K562 (cell line): ENCODE measurements around the gene STXBP4. TPM values are rescaled to one million over a fixed set of nuclear protein-coding genes. Genes with fewer than 3 reads are reported as not detected.

ENCODE experiments used
- ATAC-seq: fragments of 200-7000 bp; cut with Tn5 transposase; 3 replicates; pipeline ENCODE4 v1.9.1; 2020; ENCODE audit warnings: moderate library complexity
- BruUV-seq: library from RNA; stranded (reverse); fragments of 400-500 nt; replicated peaks from 2 replicates; lab custom pipeline; 2021; lab: Mats Ljungman, UMichigan
- CTCF ChIA-PET: fragments of 300-600 bp; formaldehyde crosslinking; extraction: SDS; loops from one replicate; lab custom pipeline; 2021; ENCODE audit warnings: low intra/inter-chr PET ratio; lab: Yijun Ruan, JAX
- POLR2A ChIA-PET: fragments of 300-600, 350-650 bp; sonication (Branson Sonifier 250); formaldehyde crosslinking; extraction: SDS; loops from one replicate; lab custom pipeline; 2021; ENCODE audit warnings: antibody characterized with exemption, inconsistent platforms; lab: Yijun Ruan, JAX
- DNase-seq, 4 experiments: peaks; one replicate each; pipeline versions ENCODE4 v3.0.0 to v3.0.0-alpha.2; 2011 to 2018; ENCODE audit warnings: low spot score in 3 of 4, mixed read lengths in 3 of 4; ENCODE audit errors: extremely low read depth in 1 of 4
- FAIRE-seq: peaks from 2 replicates; lab custom pipeline; 2011; peaks lifted over from hg19 to GRCh38; lab: Jason Lieb, UNC
- H2AFZ ChIP-seq: 2 replicates; pipeline ENCODE4 v1.6.0; 2011; ENCODE audit warnings: low read depth, low read length, control low read depth, inconsistent platforms
- H3K27ac ChIP-seq: fragments of 200-600 bp; 3 replicates; pipeline ENCODE4 v1.8.0; 2011; ENCODE audit warnings: low read depth, mild to moderate bottlenecking, control low read depth, inconsistent platforms, low read length, moderate library complexity, mixed read lengths; ENCODE audit errors: extremely low read depth
- H3K27me3 ChIP-seq, 2 experiments: fragments of 300-600 bp in 1 of 2; 2 replicates in 1 of 2; 3 replicates in 1 of 2; pipeline versions ENCODE4 v1.6.0 to v1.8.0; 2011; ENCODE audit warnings: inconsistent platforms in 2 of 2, low read length in 2 of 2, mild to moderate bottlenecking in 1 of 2, mixed read lengths in 1 of 2, moderate library complexity in 1 of 2; ENCODE audit not compliant: control insufficient read depth in 2 of 2, insufficient read depth in 2 of 2
- H3K36me3 ChIP-seq: fragments of 300-600 bp; 3 replicates; pipeline ENCODE4 v1.8.0; 2011; ENCODE audit warnings: mild to moderate bottlenecking, low read length, inconsistent platforms; ENCODE audit not compliant: control insufficient read depth, insufficient read depth
- H3K4me1 ChIP-seq, 2 experiments: fragments of 200-600 bp in 1 of 2; replicated peaks in 1 of 2; 2 replicates in 1 of 2; 3 replicates in 1 of 2; pipeline versions ENCODE4 v1.5.1 to v1.8.0; 2011; ENCODE audit warnings: inconsistent platforms in 2 of 2, low read length in 2 of 2, mild to moderate bottlenecking in 1 of 2, mixed read lengths in 1 of 2, moderate library complexity in 1 of 2; ENCODE audit not compliant: control insufficient read depth in 2 of 2, insufficient read depth in 2 of 2
- H3K4me2 ChIP-seq: 2 replicates; pipeline ENCODE4 v1.6.1; 2011; ENCODE audit warnings: low read length, control low read depth, inconsistent platforms, mixed read lengths; ENCODE audit not compliant: insufficient read depth
- H3K4me3 ChIP-seq: fragments of 200-600 bp; sonication (generic), shearing (Covaris generic); 2 replicates; pipeline ENCODE4 v1.5.1; 2016; ENCODE audit warnings: control low read depth, inconsistent platforms
- H3K79me2 ChIP-seq: fragments of 200-600 bp; 3 replicates; pipeline ENCODE4 v1.8.0; 2011; ENCODE audit warnings: low read length, inconsistent platforms; ENCODE audit not compliant: control insufficient read depth, insufficient read depth
- H3K9ac ChIP-seq, 2 experiments: 2 replicates each; pipeline versions ENCODE4 v1.6.0 to v1.6.1; 2011; ENCODE audit warnings: low read depth in 2 of 2, low read length in 2 of 2, control low read depth in 1 of 2, inconsistent platforms in 1 of 2, mild to moderate bottlenecking in 1 of 2, mixed read lengths in 1 of 2; ENCODE audit not compliant: insufficient read depth in 1 of 2
- H3K9me1 ChIP-seq: one replicate; pipeline ENCODE4 v1.6.0; 2011; ENCODE audit warnings: inconsistent platforms, mild to moderate bottlenecking, low read length, moderate library complexity; ENCODE audit not compliant: control insufficient read depth, insufficient read depth
- H3K9me3 ChIP-seq: replicated peaks from 2 replicates; pipeline ENCODE4 v1.5.1; 2011; ENCODE audit warnings: low read depth, low read length, inconsistent platforms; ENCODE audit not compliant: control insufficient read depth, insufficient read depth
- H4K20me1 ChIP-seq: replicated peaks from 2 replicates; pipeline ENCODE4 v1.6.1; 2011; ENCODE audit warnings: low read length, inconsistent platforms, mixed read lengths; ENCODE audit not compliant: control insufficient read depth, insufficient read depth
- ESRRB ChIP-seq: fragments of 250-450 bp; sonication (Bioruptor Pico); IDR thresholded peaks from 2 replicates; pipeline ENCODE4 v1.5.0; 2020; ENCODE audit warnings: mild to moderate bottlenecking, moderate library complexity, borderline replicate concordance
- HDAC6 ChIP-seq: IDR thresholded peaks from 2 replicates; pipeline ENCODE4 v1.6.1; 2012; ENCODE audit warnings: low read depth, mild to moderate bottlenecking, control low read depth, inconsistent platforms, low read length, moderate library complexity
- PURB ChIP-seq: sonication (generic); formaldehyde crosslinking; IDR thresholded peaks from 2 replicates; pipeline ENCODE4 v1.9.0; 2021; ENCODE audit warnings: low read depth, mild to moderate bottlenecking, missing genetic modification reagents
- SAFB ChIP-seq: fragments of 200-400 bp; formaldehyde crosslinking; IDR thresholded peaks from 2 replicates; pipeline ENCODE4 v1.6.1; 2017; ENCODE audit warnings: low read depth, low read length, borderline replicate concordance
- ZBTB11 ChIP-seq, 3 experiments: fragments of 200-800 bp in 1 of 3; fragments of 250-450 bp in 1 of 3; fragments of 450-650 bp in 1 of 3; sonication (Bioruptor Pico) in 1 of 3; sonication (Bioruptor generic) in 1 of 3; formaldehyde crosslinking in 1 of 3; IDR thresholded peaks; 2 replicates each; pipeline versions ENCODE4 v1.6.1 to v1.8.0; 2016 to 2022; ENCODE audit warnings: mild to moderate bottlenecking in 2 of 3, missing genetic modification characterization in 2 of 3, missing compliant biosample characterization in 1 of 3, moderate library complexity in 1 of 3
- ZNF77 ChIP-seq: fragments of 250-450 bp; sonication (Bioruptor Pico); IDR thresholded peaks from 2 replicates; pipeline ENCODE4 v1.5.0; 2020
- WGBS: fragments of 100-300 bp; shearing (Covaris generic); methylation state at CpG from one replicate; pipeline ENCODE4 v1.1.6; 2016; ENCODE audit warnings: low coverage, mixed read lengths; ENCODE audit not compliant: insufficient coverage; ENCODE audit errors: missing lambda C conversion rate; 5-methylcytosine and 5-hydroxymethylcytosine counted together
- in situ Hi-C: fragments of 300-500 bp; cut with MboI; formaldehyde crosslinking; loops from 4 replicates; pipeline ENCODE4 v1.15.0; 2018; ENCODE audit warnings: inconsistent platforms, mixed read lengths
- intact Hi-C: fragments of 100-400 bp; cut with micrococcal nuclease; formaldehyde crosslinking; loops from 2 replicates; pipeline ENCODE4 v1.14.2; 2022
- polyA plus RNA-seq, 8 experiments: library from polyadenylated mRNA; depleted of rRNA in 4 of 8; stranded (reverse) in 5 of 8; unstranded in 3 of 8; fragments of >200 nt; fragmentation: Nextera tagmentation in 2 of 8; fragmentation: Illumina TruSeq in 1 of 8; extraction: Ambion mirVana in 2 of 8; extraction: Trizol in 1 of 8; gene quantifications; 2 replicates each; pipeline versions ENCODE4 v1.2.1 to v1.2.3, GENCODE V29; 2011 to 2014; ENCODE audit warnings: inconsistent platforms in 1 of 8, missing spikeins in 1 of 8
- total RNA-seq, 7 experiments: library from RNA; depleted of rRNA in 6 of 7; stranded (reverse); fragments of >200 nt in 6 of 7; fragmentation: Illumina TruSeq in 2 of 7; extraction: Trizol in 2 of 7; gene quantifications; 2 replicates each; pipeline versions ENCODE4 v1.2.1 to v1.2.3, GENCODE V29; 2011 to 2021; ENCODE audit warnings: low replicate concordance in 1 of 7
- TF ChIP-seq, protein P1 (sequence below): sonication (generic); formaldehyde crosslinking; IDR thresholded peaks from 2 replicates; pipeline ENCODE4 v1.8.0; 2022; ENCODE audit warnings: missing genetic modification reagents, mild to moderate bottlenecking, moderate library complexity, borderline replicate concordance

Gene STXBP4
- total and polyA plus RNA-seq, 9 of the 15 experiments (the other 6 are each of a cell fraction or from before 2014, with no cell fraction given): 11.6 to 23.2 (median 18.5) TPM

- Histone ChIP-seq H3K36me3 (no peaks in the 10 kb centered on the region; the same call in 1 of the 3 replicates), H3K9me3 (no peaks in the 10 kb centered on the region), H3K27ac (no peak overlapping the region), H3K9ac (no peak overlapping the region), H4K20me1 (no peaks in the 10 kb centered on the region), H3K4me2 (no peak overlapping the region), H3K79me2 (peaks cover 90% of the 10 kb centered on the region), H2AFZ (no peak overlapping the region), H3K9me1 (no peaks in the 10 kb centered on the region), H3K27me3 (no peaks in the 10 kb centered on the region), H3K4me1 (peaks cover 0 to 15% of the 10 kb centered on the region in 2 experiments; a peak in 4 of 5 replicates), H3K4me3 (no peak overlapping the region)
- FAIRE-seq (no peak), ATAC-seq (no peak), DNase-seq (no peak)
- intact Hi-C loops: no loop called here
- 93% methylated on average over 3 of the region's 3 CpGs for WGBS
- in situ Hi-C loops: no loop called here
- TF ChIP-seq ESRRB (CRISPR knock-in tag) (no peak), ZBTB11 (CRISPR knock-in tag; IDR thresholded peaks at IDR 0.05) (no peak), HDAC6 (no peak), PURB (CRISPR knock-in tag) (no peak), SAFB (no peak), ZNF77 (CRISPR knock-in tag) (no peak)
- TF ChIP-seq, protein P1, sequence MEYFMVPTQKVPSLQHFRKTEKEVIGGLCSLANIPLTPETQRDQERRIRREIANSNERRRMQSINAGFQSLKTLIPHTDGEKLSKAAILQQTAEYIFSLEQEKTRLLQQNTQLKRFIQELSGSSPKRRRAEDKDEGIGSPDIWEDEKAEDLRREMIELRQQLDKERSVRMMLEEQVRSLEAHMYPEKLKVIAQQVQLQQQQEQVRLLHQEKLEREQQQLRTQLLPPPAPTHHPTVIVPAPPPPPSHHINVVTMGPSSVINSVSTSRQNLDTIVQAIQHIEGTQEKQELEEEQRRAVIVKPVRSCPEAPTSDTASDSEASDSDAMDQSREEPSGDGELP (CRISPR knock-in tag): no peak
- no TSS peak for BruUV-seq
- POLR2A ChIA-PET: no interaction called here
- CTCF ChIA-PET: no interaction called here
These were observed 7.8 kb downstream of the STXBP4 start for GRCh38 chr17:54976316-54976715.
